ENCODE data around the gene GALNT14.

DNA sequence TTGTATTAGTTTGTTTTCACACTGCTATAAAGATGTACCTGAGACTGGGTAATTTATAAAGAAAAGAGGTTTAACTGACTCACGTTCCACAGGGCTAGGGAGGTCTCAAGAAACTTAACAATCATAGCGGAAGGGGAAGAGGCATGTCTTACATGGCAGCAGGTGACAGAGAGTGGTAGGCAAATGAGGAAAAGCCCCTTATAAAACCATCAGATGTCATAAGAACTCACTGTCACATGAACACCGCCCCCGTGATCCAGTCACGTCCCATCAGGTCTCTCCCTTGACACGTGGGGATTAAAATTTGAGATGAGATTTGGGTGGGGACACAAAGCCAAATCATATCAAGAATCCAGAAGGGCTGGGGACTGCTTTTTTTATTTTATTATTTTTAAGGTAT lies 120.0 kb downstream of the GALNT14 start:
- TF ChIP-seq PATZ1 (CRISPR knock-in tag; IDR thresholded peaks at IDR 0.05; ENCODE audit: borderline replicate concordance) = no peak
- TF ChIP-seq ESRRG (CRISPR knock-in tag; IDR thresholded peaks at IDR 0.05) = no peak
- TF ChIP-seq ARNTL (CRISPR knock-in tag; IDR thresholded peaks at IDR 0.05; ENCODE audit: borderline replicate concordance, low read depth) = no peak
- no peak for TF ChIP-seq RARB (CRISPR knock-in tag; IDR thresholded peaks at IDR 0.05)
- TF ChIP-seq CREB5 (CRISPR knock-in tag; IDR thresholded peaks at IDR 0.05; ENCODE audit: low read depth) = no peak
- TF ChIP-seq CSDC2 (CRISPR knock-in tag; IDR thresholded peaks at IDR 0.05) = no peak
- no peak for TF ChIP-seq BACH2 (CRISPR knock-in tag; IDR thresholded peaks at IDR 0.05; ENCODE audit: borderline replicate concordance)
- TF ChIP-seq POU6F1 (CRISPR knock-in tag; IDR thresholded peaks at IDR 0.05; ENCODE audit: borderline replicate concordance, low read depth) = no peak
- no peak for TF ChIP-seq ISL1 (CRISPR knock-in tag; IDR thresholded peaks at IDR 0.05)
- no peak for TF ChIP-seq TSHZ2 (CRISPR knock-in tag; IDR thresholded peaks at IDR 0.05)
- TF ChIP-seq ZNF8 (CRISPR knock-in tag; IDR thresholded peaks at IDR 0.05) = no peak
- TF ChIP-seq ZFP30 (CRISPR knock-in tag; IDR thresholded peaks at IDR 0.05) = no peak
- TF ChIP-seq PPARA (CRISPR knock-in tag; IDR thresholded peaks at IDR 0.05; ENCODE audit: borderline replicate concordance) = no peak
